Sigmoid colon (tissue), 7 donors: ENCODE data around the gene BACE2. TPM values are rescaled to one million over a fixed set of nuclear protein-coding genes. Genes with fewer than 3 reads are reported as not detected.
"Not testable (repeated sequence)": the region's sequence is repeated elsewhere in the genome, so short reads cannot be mapped to it uniquely, and the experiment has no call there.

Experiments
- DNase-seq: peaks from one replicate; pipeline ENCODE4 v3.0.0-alpha.2; 2019
- H3K27ac ChIP-seq, 4 donors: fragments of 200-600 bp; sonication (generic); one replicate each; pipeline ENCODE4 v1.5.1; 2016 to 2019; ENCODE audit warnings: mild to moderate bottlenecking in 1 of 4
- H3K27me3 ChIP-seq, 3 donors: fragments of 200-600 bp; sonication (generic); one replicate each; pipeline ENCODE4 v1.5.1; 2019; ENCODE audit warnings: mild to moderate bottlenecking in 1 of 3
- H3K36me3 ChIP-seq, 4 donors: fragments of 200-600 bp; sonication (generic); one replicate each; pipeline ENCODE4 v1.5.1; 2016 to 2019
- H3K4me1 ChIP-seq, 4 donors: fragments of 200-600 bp; sonication (generic); one replicate each; pipeline ENCODE4 v1.5.1; 2017 to 2019
- H3K4me3 ChIP-seq, 4 donors: fragments of 200-600 bp; sonication (generic); one replicate each; pipeline ENCODE4 v1.5.1; 2017 to 2019; ENCODE audit warnings: mild to moderate bottlenecking in 2 of 4, moderate library complexity in 1 of 4
- H3K9me3 ChIP-seq, 4 donors: fragments of 200-600 bp in 3 of 4; sonication (generic) in 3 of 4; one replicate each; pipeline versions ENCODE4 v1.5.1 to v1.6.1; 2013 to 2019
- CTCF ChIP-seq, 4 experiments: fragments of 450-650 bp in 3 of 4; fragments of 200-600 bp in 1 of 4; IDR thresholded peaks; one replicate each; pipeline ENCODE4 v1.5.1; 2016 to 2019; ENCODE audit warnings: antibody characterized with exemption in 4 of 4, mild to moderate bottlenecking in 3 of 4, moderate library complexity in 2 of 4
- EP300 ChIP-seq, 4 donors: sonication (generic); formaldehyde crosslinking; IDR thresholded peaks; one replicate each; pipeline ENCODE4 v1.6.1; 2017; ENCODE audit warnings: antibody characterized with exemption in 4 of 4
- POLR2A ChIP-seq, 2 donors: fragments of 450-650 bp; IDR thresholded peaks; one replicate each; pipeline ENCODE4 v1.6.1; 2016; ENCODE audit warnings: antibody characterized with exemption in 2 of 2, mild to moderate bottlenecking in 2 of 2, moderate library complexity in 2 of 2
- POLR2AphosphoS5 ChIP-seq, 4 donors: sonication (generic); formaldehyde crosslinking; IDR thresholded peaks; one replicate each; pipeline ENCODE4 v1.6.1; 2017; ENCODE audit warnings: antibody characterized with exemption in 4 of 4
- WGBS, 2 donors: extraction: QIAGEN DNeasy Blood & Tissue Kit; methylation state at CpG; one replicate each; pipeline ENCODE4 v1.1.7; 2013; 5-methylcytosine and 5-hydroxymethylcytosine counted together
- intact Hi-C: fragments of 100-400 bp; cut with DNase I; formaldehyde crosslinking; loops from one replicate; pipeline ENCODE4 v1.15.1; 2023
- polyA plus RNA-seq, 3 donors: library from polyadenylated mRNA; stranded (reverse); fragments of 200-250 nt; gene quantifications; one replicate each; pipeline ENCODE4 v1.2.3, GENCODE V29; 2013
- total RNA-seq, 4 donors: library from RNA; depleted of rRNA; stranded (reverse); fragments of >200 nt; gene quantifications; one replicate each; pipeline ENCODE4 v1.1.0, GENCODE V29; 2016
- donor health status: healthy with polysubstance abuse.
- donor health status: Bipolar disorder and iron deficiency.
- donor health status: healthy.

The BACE2 gene
- total and polyA plus RNA-seq, 7 donors, result 12.0 to 204 (median 52.8) TPM

GRCh38 chr21:41302976-41303375, 135.0 kb downstream of the BACE2 start:
- no peak for TF ChIP-seq EP300 (IDR thresholded peaks at IDR 0.05)
- TF ChIP-seq CTCF (IDR thresholded peaks at IDR 0.05), result no peak
- no peak for TF ChIP-seq POLR2AphosphoS5 (IDR thresholded peaks at IDR 0.05)
- TF ChIP-seq POLR2A (IDR thresholded peaks at IDR 0.05), result no peak
- peaks cover 0 to 3% (median 0%) of the 10 kb centered on the region in 4 donors for H3K9me3 ChIP-seq
- intact Hi-C loops, result no loop called here
- no peaks in the 10 kb centered on the region for H3K27me3 ChIP-seq
- H3K4me1 ChIP-seq, result no peaks in the 10 kb centered on the region
- H3K36me3 ChIP-seq, result no peaks in the 10 kb centered on the region
- WGBS, 2 donors, result 51 to 83% methylated on average over 1 of the region's 1 CpG
- no peak for DNase-seq
- no peak overlapping the region for H3K4me3 ChIP-seq
- no peak overlapping the region for H3K27ac ChIP-seq

GRCh38 chr21:41304068-41304720, 136.2 kb downstream of the BACE2 start:
- TF ChIP-seq EP300 (IDR thresholded peaks at IDR 0.05) (no peak), POLR2AphosphoS5 (IDR thresholded peaks at IDR 0.05) (no peak), CTCF (IDR thresholded peaks at IDR 0.05) (no peak), POLR2A (IDR thresholded peaks at IDR 0.05) (no peak)
- Histone ChIP-seq H3K9me3 (peaks cover 0 to 3% (median 0%) of the 10 kb centered on the region in 4 donors), H3K36me3 (no peaks in the 10 kb centered on the region), H3K27ac (no peak overlapping the region), H3K4me3 (no peak overlapping the region), H3K4me1 (no peaks in the 10 kb centered on the region), H3K27me3 (no peaks in the 10 kb centered on the region)
- DNase-seq, result no peak
- 96% methylated on average over 40 of the region's 40 CpGs for WGBS, 2 donors
- intact Hi-C loops, result no loop called here

- no peaks in the 10 kb centered on the region for H3K36me3 ChIP-seq
- TF ChIP-seq POLR2A (IDR thresholded peaks at IDR 0.05), result no peak
- TF ChIP-seq EP300 (IDR thresholded peaks at IDR 0.05), result no peak
- TF ChIP-seq CTCF (IDR thresholded peaks at IDR 0.05), result no peak
- no peak for TF ChIP-seq POLR2AphosphoS5 (IDR thresholded peaks at IDR 0.05)
- H3K4me1 ChIP-seq, result no peaks in the 10 kb centered on the region
- H3K4me3 ChIP-seq, result no peak overlapping the region
- intact Hi-C loops, result no loop called here
- H3K9me3 ChIP-seq, result peaks cover 0 to 3% (median 0%) of the 10 kb centered on the region in 4 donors
- no peak overlapping the region for H3K27ac ChIP-seq
- peaks cover 0 to 5% (median 0%) of the 10 kb centered on the region in 3 donors for H3K27me3 ChIP-seq
- no peak for DNase-seq
Measured at GRCh38 chr21:41307219-41307618, 139.3 kb downstream of the BACE2 start.

- H3K4me1 ChIP-seq, result peaks cover 0 to 11% (median 8%) of the 10 kb centered on the region in 4 donors
- H3K27me3 ChIP-seq, result peaks cover 11 to 42% (median 18%) of the 10 kb centered on the region in 3 donors
- H3K27ac ChIP-seq, intact Hi-C loops, H3K36me3 ChIP-seq, H3K9me3 ChIP-seq, H3K4me3 ChIP-seq, DNase-seq: not testable (repeated sequence)
- 62 to 84% methylated on average over 5 of the region's 8 CpGs for WGBS, 2 donors
Measured at GRCh38 chr21:41313285-41314164, 145.6 kb downstream of the BACE2 start.

- H3K27me3 ChIP-seq, result peaks cover 11 to 42% (median 18%) of the 10 kb centered on the region in 3 donors
- no peak overlapping the region for H3K27ac ChIP-seq
- no peak for DNase-seq
- intact Hi-C loops, result no loop called here
- no peaks in the 10 kb centered on the region for H3K9me3 ChIP-seq
- peaks cover 0 to 11% (median 8%) of the 10 kb centered on the region in 4 donors for H3K4me1 ChIP-seq
- H3K4me3 ChIP-seq, result no peak overlapping the region
- H3K36me3 ChIP-seq, result no peaks in the 10 kb centered on the region
- no peak for TF ChIP-seq POLR2AphosphoS5 (IDR thresholded peaks at IDR 0.05)
- no peak for TF ChIP-seq POLR2A (IDR thresholded peaks at IDR 0.05)
- no peak for TF ChIP-seq CTCF (IDR thresholded peaks at IDR 0.05)
- TF ChIP-seq EP300 (IDR thresholded peaks at IDR 0.05), result no peak
- WGBS, 2 donors, result 70 to 86% methylated on average over 6 of the region's 6 CpGs
Measured at GRCh38 chr21:41315726-41316125, 147.8 kb downstream of the BACE2 start.
